SKM-1 treated with dmso at 0.1 percent for 144 hours (cell line): Measurements from ENCODE around the gene GRAMD1A.
"Not testable (repeated sequence)": the region's sequence is repeated elsewhere in the genome, so short reads cannot be mapped to it uniquely, and the experiment has no call there.

ENCODE experiments used
- DNase-seq: peaks from one replicate; lab custom pipeline; 2025; ENCODE audit not compliant: unreplicated experiment; lab: John Stamatoyannopoulos, UW

GRAMD1A gene

DNA sequence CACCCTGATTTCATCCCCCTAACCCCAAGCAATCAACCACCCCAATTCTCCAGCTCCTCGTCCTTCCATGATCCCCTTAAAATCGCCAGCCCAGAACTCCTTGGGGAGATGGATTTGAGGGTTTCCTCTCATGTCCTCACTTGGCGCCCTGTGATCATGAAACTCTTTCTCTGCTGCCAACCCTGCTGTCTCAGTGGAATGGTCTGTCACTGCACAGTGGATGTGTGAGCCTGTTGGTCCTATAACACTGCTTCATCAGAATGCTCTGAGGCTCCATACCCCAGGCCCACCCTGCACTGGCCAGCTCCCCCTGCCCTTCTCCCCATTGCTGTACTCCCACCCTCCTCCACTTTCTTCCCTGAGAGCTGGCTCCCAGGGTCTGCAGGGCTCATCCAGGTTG, 23.5 kb upstream of the GRAMD1A start:
- no peak for DNase-seq

DNA sequence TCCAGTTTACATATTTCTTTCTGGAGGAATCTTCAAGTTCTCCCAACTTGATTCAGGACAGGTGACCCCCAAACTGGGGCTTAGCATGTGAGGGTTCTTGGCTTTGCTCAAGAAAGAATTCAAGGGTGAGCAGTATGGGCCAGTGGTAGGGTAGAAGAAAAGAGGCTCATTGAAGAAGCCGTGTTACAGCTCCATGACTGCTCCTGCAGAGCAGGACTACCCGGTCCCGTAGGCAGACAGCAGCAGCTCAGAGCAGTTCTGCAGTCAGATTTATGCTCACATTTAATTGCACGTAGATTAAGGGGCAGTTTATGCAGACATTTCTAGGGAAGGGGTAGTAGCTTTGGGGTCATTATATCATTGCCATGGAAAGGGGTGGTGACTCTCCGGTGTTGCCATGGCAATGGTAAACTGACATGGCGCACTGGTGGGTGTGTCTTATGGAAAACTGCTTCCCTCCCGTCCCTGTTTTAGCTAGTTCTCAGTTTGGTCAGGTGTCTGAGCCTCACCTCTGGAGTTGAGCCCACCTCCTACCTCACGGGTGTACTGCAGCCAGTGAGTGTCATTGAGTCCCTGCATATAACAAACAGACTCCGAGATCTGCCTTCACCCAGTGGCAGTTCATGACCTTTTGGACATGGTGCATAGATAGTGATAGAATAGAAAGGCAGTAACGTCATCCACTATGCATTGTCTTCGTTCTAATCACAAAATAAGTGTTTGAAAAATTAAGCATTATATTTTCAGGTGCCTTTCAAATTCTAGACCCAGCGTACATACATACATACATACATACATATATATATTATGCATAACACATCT, 20.1 kb upstream of the GRAMD1A start:
- no peak for DNase-seq

DNA sequence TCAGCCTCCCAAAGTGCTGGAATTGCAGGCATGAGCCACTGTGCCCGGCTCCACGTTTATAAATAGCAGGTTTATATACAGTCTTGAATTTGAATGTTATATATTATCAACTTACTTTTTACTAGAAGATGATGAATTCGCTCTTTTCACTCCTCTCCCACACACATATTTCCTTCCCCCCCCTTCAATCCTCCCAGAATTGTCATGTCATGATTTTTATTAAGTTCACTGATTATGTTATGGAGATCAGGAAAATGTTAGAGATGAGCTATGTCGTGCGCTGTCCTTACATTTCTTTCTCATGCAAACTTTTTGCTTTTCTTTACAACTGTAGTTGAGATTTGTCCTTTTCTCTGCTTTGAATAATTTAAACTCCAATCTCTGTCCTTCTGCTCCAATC, 17.8 kb upstream of the GRAMD1A start:
- no peak for DNase-seq

DNA sequence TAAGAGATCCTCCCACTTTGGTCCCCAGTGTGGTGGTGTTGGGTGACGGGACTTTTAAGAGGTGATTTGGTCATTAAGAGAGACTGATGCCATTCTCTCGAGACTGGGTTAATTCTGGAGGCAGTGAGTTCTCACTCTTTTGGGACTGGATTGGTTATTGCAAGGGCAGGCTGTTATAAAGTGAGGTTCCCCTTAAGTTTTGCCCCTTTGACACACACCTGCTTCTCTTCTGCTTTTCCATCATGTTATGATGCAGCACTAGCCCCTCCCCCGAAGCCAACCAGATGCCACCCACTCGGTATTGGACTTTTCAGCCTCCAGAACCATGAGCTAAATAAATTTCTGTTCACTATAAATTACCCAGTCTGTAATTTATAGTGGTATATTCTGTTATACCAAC, 16.3 kb upstream of the GRAMD1A start:
- DNase-seq = no peak

DNA sequence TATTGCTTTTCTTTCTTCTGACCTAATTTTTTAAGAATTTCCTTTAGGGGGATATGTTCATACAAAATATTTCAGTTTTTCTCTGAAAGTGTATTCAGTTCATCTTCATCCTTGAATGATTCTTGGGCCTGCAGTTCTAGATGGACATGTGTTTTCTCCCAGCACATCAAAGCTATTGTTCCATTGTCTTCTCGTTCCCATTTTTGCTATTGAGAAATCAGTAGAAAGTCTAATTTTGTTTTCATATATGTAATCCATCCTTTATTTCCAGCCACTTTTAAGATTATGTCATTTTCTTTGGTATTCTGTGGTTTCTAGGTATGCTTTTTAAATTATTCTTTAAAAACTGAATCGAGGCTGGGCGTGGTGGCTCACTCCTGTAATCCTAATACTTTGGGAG, 15.8 kb upstream of the GRAMD1A start:
- no peak for DNase-seq

DNA sequence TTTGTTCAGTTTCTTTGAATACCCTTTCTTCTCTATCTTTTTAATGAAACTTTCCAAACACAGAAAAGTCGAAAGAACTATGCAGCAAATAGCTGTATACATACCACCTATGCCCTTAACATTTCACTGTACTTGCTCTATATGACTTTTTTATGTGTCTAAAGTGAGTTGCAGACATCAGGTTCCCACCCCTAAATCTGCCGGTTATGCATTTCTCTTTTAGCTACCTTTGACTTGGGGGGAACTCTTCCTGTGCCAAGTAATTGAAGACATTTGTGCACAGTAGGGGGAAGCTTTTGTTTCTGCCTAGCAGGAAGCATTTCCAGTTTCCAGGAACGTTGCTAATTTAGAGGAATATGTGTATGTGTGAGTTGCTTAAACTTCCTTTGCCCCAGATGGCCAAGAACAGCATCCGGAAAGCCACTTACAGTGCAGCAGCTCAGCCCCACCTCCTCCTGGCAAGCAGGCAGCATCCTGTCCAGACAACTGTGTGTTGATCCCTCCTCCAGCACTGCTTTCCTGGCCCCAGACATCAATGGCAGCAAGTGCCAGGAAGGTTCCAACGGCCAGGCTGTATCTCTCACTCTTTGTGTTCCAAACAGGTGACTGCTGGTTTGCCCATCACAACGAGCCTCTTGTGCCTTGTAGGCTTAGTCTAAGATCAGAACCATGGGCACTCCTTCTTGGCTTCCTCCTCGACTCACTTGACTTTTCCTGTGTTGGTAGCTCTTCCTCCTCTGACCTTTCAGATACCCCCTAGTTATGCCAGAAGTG, 14.7 kb upstream of the GRAMD1A start:
- DNase-seq = no peak

DNA sequence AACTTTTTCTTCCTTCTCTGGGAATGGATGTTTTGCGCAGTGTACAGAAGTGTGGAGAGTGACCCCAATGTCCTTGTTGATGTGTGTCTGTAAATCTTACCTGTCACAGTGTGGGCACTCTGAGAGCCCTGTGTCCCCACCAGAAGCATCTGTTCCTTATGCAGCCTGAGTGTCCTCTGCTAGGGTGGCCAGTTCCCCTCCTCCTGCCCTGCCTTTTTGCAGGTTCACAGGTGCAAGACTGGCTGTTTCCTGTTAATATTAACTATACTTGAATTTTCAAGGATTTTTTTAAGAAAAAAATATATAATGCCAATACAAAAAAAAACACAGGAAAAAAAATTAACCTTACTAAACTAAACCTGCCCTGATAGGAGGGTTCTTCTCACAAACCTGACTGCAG, 12.0 kb upstream of the GRAMD1A start:
- DNase-seq = no peak

DNA sequence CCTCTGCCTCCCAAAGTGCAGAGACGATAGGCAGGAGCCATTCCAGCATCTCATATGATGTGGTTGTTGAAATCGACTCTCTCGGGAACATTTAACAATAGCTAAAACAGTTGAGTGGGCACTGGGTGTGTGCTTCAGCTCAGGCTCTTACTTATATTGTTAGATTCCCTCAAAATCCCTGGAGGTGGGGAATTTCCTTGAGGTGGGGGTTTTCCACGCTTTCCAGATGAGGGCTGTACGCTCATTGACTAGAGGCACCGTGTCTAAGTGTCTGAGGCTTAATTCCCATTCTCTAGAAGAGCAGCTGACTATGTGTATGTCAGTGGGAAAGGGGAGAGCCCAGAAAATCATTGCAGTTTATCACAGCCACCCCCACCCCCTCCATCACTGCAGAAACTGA, 10.8 kb upstream of the GRAMD1A start:
- no peak for DNase-seq

DNA sequence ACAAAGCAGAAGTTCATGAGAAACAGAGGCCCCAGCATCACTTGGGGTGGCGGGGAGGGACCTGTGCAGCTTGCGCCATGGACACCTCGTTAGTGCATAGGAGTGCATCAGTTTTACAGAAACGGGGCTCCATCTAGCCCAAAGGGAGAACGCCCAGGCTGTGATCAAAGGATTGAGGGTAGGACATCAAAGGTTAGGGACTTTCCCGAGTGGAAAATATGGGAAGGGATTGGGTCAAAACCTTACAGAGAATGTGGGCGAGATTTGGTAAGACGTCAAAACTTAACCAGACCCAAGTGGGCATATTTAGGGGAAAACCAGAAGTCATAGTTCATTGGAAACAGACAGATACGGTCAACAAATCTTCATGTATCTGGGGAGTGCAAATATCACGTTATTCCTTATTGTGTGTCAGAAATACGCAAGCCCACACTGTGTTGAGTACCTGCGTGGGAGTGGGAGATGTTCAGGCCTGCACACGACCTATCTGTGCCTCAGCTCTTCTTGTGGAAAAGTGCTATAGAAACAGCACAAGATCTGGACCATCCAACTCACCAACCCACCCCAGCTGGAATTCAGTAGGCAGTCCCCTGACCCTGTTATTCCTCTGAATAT, 9.4 kb upstream of the GRAMD1A start:
- no peak for DNase-seq

DNA sequence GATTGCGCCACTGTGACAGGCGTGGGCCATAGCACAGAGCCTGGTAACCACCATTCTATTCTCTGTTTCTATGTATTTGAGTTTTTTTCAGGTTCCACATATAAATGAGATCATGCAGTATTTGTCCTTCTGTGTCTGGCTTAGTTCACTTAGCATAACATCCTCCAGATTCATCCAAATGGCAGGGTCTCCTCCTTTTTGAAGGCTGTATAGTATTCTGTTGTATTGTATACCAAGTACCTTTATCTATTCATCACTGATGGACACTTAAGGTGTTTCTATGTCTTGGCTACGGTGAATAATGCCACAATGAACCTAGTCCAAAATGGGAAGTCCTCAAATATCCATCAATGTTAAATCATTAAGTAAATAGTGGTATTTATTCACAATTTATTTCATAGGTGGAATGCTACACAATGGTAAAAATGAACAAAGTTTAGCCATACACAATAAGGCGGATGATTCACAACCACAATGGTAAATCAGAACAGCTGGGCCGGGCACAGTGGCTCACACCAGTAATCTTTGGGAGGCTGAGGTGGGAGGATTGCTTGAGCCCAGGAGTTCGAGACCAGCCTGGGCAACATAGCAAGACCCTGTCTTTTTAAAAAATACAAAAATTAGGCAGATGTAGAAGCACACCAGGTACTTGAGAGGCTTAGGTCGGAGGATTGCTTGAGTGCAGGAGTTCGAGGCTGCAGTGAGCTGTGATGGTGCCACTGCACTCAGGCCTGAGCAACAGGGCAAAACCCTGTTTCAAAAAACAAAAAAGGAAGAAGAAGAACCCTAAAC, 8.4 kb upstream of the GRAMD1A start:
- DNase-seq = no peak

DNA sequence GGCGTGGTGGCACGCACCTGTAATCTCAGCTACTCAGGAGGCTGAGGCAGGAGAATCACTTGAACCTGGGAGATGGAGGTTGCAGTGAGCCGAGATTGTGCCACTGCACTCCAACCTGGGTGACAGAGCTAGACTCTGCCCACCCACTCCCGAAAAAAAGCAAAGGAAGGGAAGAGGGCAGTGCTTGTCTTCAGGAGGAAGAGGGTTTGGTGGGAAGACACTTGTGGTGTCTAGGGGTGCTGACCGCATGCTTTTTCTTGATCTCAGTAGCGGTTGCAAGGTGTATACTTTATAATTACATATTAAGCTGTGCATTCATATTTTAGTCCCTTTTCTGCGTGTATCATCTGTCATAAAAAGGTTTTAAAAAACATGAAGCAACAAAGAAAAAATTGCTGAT, 7.5 kb upstream of the GRAMD1A start:
- not testable (repeated sequence) for DNase-seq

DNA sequence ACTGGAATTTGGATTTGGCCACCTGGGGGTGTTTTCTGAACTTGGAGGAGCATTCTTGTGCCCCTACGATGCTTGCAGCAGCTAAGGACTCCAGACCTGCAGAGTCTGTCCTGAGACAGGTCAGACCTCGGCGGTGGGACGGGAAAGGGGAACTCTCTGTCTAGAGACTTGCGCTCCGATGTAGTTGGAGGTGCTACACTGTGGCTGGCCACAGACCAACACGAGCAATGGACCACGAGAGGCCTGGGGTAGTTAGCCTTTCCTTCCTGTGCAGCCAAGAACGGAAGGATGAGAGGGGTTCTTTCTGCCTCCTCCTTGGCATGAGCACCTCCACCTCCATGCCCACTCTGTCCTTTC, 5.9 kb upstream of the GRAMD1A start:
- no peak for DNase-seq

DNA sequence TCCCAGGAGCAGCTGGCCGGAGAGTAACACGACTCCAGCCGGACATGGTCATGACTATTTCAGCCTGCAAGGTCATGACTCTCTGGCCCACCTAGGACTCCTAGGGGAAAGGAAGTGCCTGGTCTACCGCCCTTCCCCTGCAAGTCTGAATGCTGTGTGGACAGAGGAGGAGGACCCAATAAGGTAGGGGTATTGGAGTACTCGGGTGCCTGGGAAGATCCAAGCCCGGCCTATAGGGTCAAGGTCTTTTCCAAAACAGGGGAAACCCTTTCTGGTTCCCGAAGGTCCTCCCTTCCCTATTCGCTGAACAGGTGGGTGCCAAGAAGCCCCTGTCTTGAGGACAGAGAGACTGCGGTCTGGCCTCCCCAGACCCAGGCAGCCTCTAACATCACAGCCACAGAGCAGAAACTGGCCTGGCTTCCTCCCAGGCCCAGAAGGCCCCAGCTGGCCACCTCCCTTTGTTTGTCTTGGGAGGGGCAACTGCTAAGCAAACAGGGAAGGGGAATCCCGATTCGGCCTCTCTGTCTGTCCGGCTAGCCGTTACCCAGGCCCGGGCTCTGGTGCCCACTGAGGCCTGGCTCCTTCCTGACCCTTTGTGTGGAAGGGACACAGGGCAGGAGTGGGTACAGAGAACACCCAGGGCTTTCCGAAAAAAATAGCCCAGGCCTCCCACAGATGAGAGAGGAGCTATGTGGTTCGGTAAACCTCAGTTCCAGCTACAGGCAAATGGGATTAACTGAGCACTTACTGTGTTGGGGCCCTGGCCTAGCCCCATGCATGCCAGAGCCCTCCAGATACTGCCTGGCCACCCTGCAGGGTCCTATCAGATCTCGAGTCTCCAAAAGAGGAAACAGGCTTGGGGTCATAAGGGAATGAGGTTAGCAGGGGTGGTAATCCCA, 5.2 kb upstream of the GRAMD1A start:
- DNase-seq = no peak

DNA sequence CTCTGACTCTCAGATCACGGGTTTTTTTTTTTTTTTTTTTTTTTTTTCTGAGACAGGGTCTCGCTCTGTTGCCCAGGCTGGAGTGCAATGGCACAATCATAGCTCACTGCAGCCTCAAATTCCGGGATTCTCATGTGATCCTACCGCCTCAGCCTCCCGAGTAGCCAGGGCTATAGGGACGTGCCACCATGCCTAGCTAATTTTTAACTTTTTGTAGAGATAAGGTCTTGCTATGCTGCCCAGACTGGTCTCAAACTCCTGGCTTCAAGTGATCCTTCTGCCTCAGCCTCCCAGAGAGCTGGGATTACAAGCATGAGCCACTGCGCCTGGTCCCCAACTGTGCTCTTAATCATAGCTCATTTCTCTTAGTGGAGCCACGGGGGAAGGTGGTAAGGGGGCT, 4.6 kb upstream of the GRAMD1A start:
- no peak for DNase-seq

DNA sequence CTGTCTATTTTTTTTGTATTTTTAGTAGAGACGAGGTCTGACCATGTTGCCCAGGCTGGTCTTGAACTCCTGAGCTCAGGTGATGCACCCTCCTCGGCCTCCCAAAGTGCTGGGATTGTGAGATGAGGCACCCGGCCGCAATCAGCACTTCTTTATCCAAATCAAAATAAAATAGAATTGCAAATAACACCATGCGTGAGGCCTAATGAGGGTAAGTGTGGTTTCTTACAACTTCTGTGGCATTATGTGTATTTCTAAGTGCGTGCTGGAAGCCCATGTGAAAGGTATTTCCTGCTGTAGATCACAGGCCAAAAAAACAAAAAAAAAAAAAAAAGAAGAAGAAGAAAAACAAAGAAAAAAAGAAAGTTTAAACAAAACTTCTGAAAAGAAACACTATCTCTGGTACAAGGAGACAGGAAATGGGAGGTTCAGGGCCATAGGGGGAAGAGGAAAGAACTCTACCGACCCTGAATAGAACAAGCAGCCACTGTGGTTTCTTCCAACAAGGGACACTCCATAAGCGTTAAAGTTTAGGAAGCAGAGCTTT, 3.0 kb upstream of the GRAMD1A start:
- DNase-seq = no peak

DNA sequence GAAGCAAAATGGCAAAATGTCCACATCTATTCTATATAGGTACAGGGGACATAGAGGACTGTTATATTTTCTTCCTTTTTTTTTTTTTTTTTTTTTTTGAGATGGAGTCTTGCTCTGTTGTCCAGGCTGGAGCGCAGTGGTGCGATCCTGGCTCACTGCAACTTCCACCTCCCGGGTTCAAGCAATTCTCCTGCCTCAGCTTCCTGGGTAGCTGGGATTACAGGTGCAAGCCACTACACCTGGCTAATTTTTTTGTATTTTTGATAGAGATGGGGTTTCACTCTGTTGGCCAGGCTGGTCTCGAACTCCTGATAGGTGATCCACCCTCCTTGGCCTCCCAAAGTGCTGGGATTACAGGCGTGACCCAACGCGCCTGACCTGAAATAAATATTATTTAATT, 1.9 kb upstream of the GRAMD1A start:
- DNase-seq = not testable (repeated sequence)

DNA sequence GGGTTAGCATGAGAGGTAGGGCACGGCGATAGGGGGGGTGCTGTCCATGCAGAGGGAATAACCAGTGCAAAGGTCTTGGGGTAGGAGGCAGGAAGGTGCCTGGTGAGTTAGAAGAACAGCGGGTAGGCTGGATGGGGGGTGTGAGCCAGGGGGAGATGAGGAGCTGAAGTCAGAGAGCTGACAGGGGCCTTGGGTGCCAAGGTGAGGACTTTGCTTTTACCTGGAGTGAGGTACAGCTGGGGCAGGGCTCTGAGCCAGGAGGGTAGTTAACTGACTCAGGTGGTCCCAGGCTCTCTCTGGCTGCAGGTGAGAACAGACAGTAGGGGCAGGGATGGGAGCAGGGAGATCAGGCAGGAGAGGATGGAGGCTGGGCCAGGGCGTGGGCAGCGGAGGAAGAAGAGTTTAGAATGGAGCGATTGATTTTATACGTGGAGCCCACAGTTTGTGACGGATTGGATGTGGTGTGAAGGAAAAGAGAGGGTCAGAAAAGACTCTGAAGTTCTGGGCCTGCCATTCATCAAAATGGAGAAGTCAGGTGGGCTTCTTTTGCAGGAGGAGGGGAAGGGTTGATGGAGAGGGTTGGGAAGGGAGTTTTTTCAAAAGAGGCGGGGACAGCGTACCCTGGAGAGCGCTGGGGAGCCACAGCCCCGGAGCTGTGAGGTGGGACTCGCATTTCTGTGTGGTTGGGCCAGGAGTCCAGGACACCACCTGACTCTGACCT, 1.2 kb upstream of the GRAMD1A start:
- DNase-seq = no peak

DNA sequence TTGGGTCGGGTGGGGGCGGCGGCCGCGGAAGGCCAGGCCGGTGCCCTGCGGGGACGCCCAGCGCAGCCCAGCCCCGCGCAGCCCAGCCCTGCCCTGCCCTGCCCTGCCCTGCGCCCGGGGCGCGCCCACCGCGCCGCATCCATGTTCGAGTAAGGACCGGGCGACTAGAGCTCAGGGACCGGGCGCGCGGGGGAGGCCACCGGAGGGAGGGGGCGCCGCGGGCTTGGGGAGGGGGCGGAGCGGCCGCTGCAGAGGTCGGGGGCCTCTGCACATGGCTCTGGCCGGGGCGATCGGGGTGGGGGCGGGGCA, 169 bp downstream of the GRAMD1A start:
- no peak for DNase-seq

DNA sequence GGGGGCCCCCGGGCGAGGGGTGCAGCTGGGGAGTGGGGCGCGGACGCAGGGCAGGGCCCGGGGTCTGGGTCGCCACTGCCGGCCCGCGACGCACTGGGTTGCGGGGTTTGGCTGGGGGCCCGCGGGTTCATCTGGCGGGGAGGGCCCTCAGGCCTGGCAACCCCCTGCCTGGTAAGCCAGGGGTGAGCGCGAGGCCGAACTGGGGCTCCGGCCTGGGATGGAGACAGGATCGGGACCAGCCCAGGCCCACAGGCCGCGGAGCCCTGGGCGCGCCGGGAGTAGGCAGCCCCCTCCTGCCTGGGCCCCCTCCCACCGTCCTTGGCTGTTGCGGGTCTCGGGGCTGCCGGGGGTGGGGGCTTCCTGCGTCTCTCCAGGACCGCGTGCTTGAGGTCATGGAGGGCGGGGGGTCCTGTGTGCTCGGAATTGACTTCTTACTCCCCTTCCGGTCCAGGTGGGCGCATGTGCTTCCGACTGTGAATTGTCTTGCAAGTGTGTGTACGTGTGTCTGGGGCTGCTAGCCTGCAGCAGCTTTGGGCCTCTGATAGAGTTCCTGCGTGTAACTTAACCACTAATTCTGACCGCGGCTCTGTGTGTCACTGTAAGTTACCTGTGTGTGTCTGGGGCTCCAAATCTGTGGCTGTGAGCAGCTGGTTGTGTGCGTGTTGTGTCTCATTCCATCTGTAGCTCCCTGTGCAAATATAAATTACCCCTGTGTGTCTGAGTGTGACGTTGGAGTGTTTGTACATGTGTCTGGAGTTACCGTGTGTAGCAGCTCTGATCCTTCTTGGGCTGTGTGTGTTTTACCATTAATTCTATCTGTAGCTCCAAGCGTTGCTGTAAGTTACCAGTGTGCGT, 751 bp downstream of the GRAMD1A start:
- no peak for DNase-seq
